ENCODE results near the gene HEATR5A.
"Not testable (repeated sequence)": the region's sequence is repeated elsewhere in the genome, so short reads cannot be mapped to it uniquely, and the experiment has no call there.

HEATR5A gene

DNA sequence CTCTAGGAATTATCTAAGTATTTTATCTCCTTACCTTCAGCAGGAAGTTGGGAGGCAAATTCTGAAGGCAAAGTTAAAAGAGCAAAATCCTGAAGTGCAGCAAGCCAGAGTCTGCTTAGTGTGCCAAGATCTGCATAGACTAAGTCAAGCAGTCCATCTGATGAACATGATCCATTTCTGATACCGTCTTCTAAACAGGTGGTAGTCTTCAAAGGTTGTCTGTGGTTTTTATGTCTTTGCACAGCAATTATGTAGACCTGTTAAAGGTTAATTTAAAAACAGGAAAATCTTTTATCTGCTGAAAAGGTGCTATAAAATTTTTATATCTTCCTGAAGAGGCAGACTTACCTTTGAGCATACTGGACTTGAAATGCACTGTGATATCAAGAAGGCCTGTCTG, 107.4 kb downstream of the HEATR5A start:
- Mint-ChIP-seq H3K4me1 (no peaks in the 10 kb centered on the region), H3K36me3 (peaks cover 6% of the 10 kb centered on the region), H3K27ac (no peak overlapping the region), H3K27me3 (no peaks in the 10 kb centered on the region), H3K4me3 (no peak overlapping the region), H3K9me3 (no peaks in the 10 kb centered on the region)
- CTCF ChIA-PET = no interaction called here
- DNase-seq = no peak

DNA sequence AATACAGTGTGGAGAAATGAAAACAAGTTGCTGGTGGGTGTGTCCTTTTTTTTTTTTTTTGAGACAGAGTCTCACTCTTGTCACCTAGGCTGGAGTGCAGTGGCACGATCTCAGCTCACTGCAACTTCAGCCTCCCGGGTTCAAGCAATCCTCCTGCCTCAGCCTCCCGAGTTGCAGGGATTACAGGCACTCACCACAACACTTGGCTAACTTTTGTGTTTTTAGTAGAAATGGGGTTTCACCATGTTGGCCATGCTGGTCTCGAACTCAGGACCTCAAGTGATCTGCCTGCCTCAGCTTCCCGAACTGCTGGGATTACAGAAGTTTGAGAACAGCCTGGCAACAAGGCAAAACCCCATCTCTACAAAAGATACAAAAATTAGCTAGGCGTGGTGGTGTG, 108.0 kb downstream of the HEATR5A start:
- H3K9me3 Mint-ChIP-seq = not testable (repeated sequence)

DNA sequence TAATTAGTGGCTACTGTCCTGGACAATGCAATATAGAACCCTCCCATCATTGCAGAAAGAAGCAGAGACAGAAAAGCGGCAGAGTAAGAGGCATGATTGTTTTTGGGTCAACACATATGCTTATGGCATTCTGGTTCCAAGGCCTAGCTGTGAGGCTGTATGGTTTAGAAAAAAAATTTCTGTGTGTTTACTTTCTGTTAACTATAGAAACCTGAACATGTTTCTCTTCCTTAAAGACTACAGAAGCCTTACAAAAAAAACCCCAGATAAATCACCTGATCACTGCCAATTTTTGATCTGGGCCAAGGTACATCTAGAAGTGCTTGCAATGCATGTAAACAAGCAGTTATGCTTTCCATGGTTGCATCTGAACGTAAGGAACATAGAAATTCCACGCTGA, 112.7 kb downstream of the HEATR5A start:
- Mint-ChIP-seq H3K9me3 (no peaks in the 10 kb centered on the region), H3K36me3 (peaks cover 4% of the 10 kb centered on the region), H3K27me3 (no peaks in the 10 kb centered on the region), H3K4me1 (no peaks in the 10 kb centered on the region), H3K4me3 (no peak overlapping the region), H3K27ac (no peak overlapping the region)
- DNase-seq = no peak
- CTCF ChIA-PET = no interaction called here

More for the DNA sequence above, 108.0 kb downstream of the HEATR5A start:
- DNase-seq, H3K4me3 Mint-ChIP-seq, H3K27me3 Mint-ChIP-seq, CTCF ChIA-PET, H3K36me3 Mint-ChIP-seq, H3K27ac Mint-ChIP-seq, H3K4me1 Mint-ChIP-seq: not testable (repeated sequence)

DNA sequence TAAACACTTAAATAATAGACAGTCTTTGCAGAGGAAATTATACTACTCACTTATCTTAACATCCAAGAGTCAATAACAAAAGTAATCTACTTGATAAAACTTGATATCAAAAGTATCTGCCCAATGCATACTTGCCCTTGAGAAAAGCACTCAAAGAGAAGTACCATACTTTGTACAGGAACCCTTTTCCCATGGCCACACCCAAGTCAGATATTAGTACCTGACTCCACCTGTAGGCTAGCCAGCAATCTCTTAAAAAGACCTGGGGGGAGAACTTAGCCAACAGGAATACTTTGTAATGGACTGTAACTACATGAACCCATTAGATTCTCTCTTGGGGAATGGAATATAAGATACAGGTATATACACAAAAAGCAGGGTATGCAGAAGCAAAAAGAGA, 113.2 kb downstream of the HEATR5A start:
- Mint-ChIP-seq H3K4me3 (no peak overlapping the region), H3K27me3 (no peaks in the 10 kb centered on the region), H3K9me3 (no peaks in the 10 kb centered on the region), H3K4me1 (no peaks in the 10 kb centered on the region), H3K27ac (no peak overlapping the region), H3K36me3 (peaks cover 4% of the 10 kb centered on the region)
- no peak for DNase-seq
- CTCF ChIA-PET = no interaction called here

DNA sequence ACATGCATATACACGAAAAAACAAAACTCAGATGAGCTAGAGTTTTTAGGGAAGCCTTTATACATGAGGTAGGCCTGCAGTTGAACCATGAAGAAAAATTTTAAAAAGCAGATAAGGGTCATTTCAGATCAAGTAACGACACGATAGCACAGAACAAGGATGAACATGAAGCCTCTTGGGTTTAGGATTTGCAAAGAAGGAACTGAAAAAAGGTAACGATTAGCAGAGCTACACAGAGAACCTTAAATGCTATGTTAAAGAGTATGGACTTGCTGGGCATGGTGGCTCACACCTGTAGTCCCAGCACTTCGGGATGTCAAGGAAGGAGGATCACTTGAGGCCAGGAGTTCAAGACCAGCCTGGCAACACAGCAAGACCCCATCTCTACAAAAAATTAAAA, 116.7 kb downstream of the HEATR5A start:
- Mint-ChIP-seq H3K9me3 (no peaks in the 10 kb centered on the region), H3K4me3 (no peak overlapping the region), H3K36me3 (no peaks in the 10 kb centered on the region), H3K4me1 (no peaks in the 10 kb centered on the region), H3K27me3 (no peaks in the 10 kb centered on the region), H3K27ac (peak overlapping the region; percentile 40)
- DNase-seq = no peak
- CTCF ChIA-PET = interaction anchor here (0.6 kb wide), 1 partner anchor 73 kb away, joined by 3 read pairs; no protein-coding TSS in a partner anchor

DNA sequence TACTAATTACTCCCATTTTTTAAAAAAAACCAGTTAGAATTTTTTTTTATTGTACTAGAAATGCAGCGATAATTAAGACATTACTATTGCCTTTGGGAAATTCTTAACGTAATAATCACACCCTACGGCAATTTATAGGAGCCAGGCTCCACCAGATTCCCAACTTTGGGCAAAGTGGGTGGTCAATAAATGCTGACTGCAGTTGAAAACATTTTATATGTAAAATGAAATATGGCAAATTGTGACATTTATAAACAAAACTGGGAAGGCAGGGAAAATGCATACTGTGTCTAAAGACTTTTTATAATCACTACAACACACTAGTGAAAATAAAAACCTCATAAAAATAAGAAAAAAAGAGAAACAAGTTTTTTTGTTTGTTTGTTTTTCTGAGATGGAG, 119.5 kb downstream of the HEATR5A start:
- H3K27me3 Mint-ChIP-seq = no peaks in the 10 kb centered on the region
- CTCF ChIA-PET = no interaction called here
- H3K4me3 Mint-ChIP-seq = no peak overlapping the region

DNA sequence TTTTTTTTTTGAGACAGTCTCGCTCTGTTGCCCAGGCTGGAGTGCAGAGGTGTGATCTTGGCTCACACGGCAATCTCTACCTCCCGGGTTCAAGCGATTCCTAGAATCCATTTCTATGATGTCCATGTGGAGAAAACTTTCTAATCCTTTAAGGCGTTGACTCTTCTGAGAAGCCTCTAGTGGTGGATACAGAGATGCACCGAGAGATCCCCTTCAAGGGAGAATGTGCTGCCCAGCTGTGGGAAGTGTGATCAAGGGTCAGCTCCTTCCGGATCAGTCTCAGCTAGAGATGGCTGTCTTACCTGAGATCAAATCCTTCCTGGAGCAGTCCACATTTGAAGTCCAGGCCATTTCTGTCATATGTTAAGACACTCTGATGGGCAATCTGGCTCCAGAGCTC, 120.1 kb downstream of the HEATR5A start:
- no peak for DNase-seq
- CTCF ChIA-PET = interaction anchor here (0.6 kb wide), 1 partner anchor 208 kb away, joined by 4 read pairs; no protein-coding TSS in a partner anchor
- Mint-ChIP-seq H3K4me1 (no peaks in the 10 kb centered on the region), H3K4me3 (no peak overlapping the region), H3K27me3 (no peaks in the 10 kb centered on the region), H3K9me3 (no peaks in the 10 kb centered on the region), H3K27ac (no peak overlapping the region), H3K36me3 (no peaks in the 10 kb centered on the region)

More for the DNA sequence above, 119.5 kb downstream of the HEATR5A start:
- no peak for DNase-seq
- H3K27ac Mint-ChIP-seq = no peak overlapping the region
- H3K36me3 Mint-ChIP-seq = no peaks in the 10 kb centered on the region
- no peaks in the 10 kb centered on the region for H3K4me1 Mint-ChIP-seq
- no peaks in the 10 kb centered on the region for H3K9me3 Mint-ChIP-seq

DNA sequence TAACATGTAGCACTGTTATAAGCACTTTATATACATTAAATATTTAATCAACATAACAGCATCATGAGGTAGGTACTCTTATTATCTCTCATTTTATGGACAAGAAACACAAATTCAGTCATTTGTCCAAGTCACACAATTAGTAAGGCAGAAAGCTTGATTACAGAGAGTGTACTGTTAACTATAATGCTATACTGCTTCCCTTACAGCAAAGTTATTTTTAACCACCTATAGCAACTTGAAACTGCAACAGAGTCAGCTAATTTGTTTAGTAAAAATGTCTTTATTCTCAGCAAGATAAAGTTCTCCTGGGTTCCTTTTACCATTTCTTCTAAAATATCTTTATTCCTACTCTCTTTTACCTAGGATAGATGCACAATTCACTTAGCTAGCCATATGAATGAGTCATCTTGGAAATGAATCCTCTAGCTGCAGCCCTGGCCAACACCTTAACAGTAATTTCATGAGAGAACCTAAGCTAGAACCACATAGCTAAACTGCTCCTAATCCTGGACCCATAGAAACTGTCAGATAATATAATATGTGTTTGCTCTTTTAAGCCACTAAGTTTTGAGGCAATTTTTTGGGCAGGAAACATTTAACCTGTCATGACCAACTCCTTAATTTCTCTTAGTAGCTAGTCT, 122.5 kb downstream of the HEATR5A start:
- no peaks in the 10 kb centered on the region for H3K36me3 Mint-ChIP-seq
- CTCF ChIA-PET = interaction anchor here (1.3 kb wide), 1 partner anchor 13 kb away, joined by 3 read pairs; no protein-coding TSS in a partner anchor
- no peak overlapping the region for H3K4me3 Mint-ChIP-seq
- no peak for DNase-seq
- H3K27ac Mint-ChIP-seq = no peak overlapping the region
- H3K9me3 Mint-ChIP-seq = no peaks in the 10 kb centered on the region
- no peaks in the 10 kb centered on the region for H3K4me1 Mint-ChIP-seq
- no peaks in the 10 kb centered on the region for H3K27me3 Mint-ChIP-seq

DNA sequence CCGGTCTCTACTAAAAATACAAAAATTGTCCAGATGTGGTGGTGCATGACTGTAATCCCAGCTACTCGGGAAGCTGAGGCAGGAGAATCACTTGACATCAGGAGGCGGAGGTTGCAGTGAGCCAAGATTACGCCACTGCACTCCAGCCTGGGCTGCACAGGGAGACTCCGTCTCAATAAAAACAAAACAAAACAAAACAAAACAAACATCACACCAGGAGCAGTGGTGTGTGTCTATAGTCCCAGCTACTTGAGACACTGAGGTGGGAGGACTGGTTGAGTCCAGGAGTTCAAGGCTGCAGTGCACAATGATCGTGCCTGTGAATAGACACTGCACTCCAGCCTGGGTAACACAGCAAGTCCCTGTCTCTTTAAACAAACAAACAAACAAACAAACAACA, 123.2 kb downstream of the HEATR5A start:
- no peak overlapping the region for H3K27ac Mint-ChIP-seq
- H3K27me3 Mint-ChIP-seq = no peaks in the 10 kb centered on the region
- no peaks in the 10 kb centered on the region for H3K36me3 Mint-ChIP-seq
- no peaks in the 10 kb centered on the region for H3K4me1 Mint-ChIP-seq
- CTCF ChIA-PET = interaction anchor here (1.3 kb wide), 1 partner anchor 14 kb away, joined by 3 read pairs; no protein-coding TSS in a partner anchor
- no peaks in the 10 kb centered on the region for H3K9me3 Mint-ChIP-seq
- no peak overlapping the region for H3K4me3 Mint-ChIP-seq
- DNase-seq = no peak

DNA sequence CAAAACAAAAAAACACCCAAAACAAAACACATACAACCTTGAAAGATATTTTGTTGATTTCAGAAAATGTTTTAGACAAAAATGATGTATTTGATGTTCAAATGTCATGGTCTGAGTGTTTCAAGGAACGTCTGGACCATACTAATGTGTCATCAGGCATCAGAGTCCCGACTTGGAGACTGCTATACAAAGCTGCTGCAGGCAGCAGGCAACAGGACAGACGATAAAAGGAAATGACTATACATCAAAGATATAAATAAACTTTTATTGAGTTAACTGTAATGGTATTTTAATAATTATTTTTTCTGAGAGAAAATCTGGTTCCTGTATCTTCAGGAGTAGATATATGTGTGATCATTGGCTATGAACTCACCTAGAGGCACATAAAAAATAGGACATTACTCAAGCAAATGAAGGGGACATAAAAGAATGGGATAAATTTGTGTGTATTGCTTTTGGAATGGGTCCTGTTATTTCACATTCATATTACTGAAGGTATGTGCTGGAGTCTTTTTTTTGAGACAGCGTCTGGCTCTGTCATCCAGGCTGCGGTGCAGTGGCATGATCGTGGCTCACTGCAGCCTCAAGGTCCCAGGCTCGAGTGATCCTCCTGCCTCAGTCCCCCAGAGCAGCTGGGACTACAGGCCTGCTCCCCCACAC, 125.5 kb downstream of the HEATR5A start:
- Mint-ChIP-seq H3K9me3 (no peaks in the 10 kb centered on the region), H3K36me3 (no peaks in the 10 kb centered on the region), H3K4me3 (no peak overlapping the region), H3K4me1 (no peaks in the 10 kb centered on the region), H3K27me3 (no peaks in the 10 kb centered on the region), H3K27ac (no peak overlapping the region)
- DNase-seq = no peak
- CTCF ChIA-PET = no interaction called here

DNA sequence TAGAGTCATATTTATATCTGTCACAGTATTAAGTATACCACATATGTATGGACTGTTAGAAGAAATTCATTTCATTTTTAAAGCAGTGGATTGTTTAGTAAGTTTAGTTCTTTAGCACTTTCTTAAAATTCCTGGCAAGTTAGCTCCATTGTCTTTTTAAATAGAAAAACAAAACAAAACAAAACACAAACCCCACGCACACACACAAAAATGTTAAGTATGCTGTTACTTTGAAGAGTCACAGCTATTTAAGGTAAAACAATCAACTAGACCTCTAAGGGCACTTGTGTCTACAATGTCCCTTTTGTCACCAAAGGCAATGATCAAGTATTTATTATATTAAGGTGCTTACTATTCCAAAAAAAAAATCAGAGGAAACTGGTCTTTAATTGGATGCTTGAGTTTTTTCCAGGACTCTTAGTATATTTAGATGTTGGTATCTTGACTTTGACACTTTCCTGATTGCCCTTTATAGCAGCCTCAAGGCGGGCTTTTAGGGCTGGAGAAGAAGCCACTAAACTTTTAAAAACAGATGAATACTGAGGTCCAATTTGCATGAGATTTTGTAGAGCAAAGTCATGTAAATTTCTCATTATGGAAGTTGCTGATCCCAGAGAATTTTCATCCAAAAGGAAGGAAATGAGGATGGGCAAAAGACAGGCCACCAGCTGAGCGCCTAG, 127.3 kb downstream of the HEATR5A start:
- Mint-ChIP-seq H3K27me3 (no peaks in the 10 kb centered on the region), H3K9me3 (no peaks in the 10 kb centered on the region), H3K27ac (no peak overlapping the region), H3K4me1 (no peaks in the 10 kb centered on the region), H3K4me3 (no peak overlapping the region), H3K36me3 (no peaks in the 10 kb centered on the region)
- DNase-seq = no peak
- CTCF ChIA-PET = no interaction called here

DNA sequence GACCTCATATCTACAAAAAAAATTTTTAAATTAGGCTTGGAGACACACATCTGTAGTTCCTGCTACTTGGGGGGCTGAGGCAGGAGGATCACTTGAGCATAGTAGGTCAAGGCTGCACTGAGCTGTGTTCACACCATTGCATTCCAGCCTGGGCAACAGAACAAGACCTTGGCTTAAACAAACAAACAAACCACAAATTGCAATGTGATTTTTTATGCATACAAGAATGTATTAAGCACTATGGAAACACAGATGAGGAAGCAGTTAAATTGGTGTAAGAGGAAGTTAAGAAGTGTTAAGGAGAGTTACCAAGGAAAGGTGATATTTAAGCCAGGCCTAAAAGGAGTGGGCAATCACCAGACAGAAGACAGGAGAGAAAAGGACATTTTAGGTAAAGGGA, 129.1 kb downstream of the HEATR5A start:
- DNase-seq = no peak
- H3K9me3 Mint-ChIP-seq = peaks cover 2% of the 10 kb centered on the region

DNA sequence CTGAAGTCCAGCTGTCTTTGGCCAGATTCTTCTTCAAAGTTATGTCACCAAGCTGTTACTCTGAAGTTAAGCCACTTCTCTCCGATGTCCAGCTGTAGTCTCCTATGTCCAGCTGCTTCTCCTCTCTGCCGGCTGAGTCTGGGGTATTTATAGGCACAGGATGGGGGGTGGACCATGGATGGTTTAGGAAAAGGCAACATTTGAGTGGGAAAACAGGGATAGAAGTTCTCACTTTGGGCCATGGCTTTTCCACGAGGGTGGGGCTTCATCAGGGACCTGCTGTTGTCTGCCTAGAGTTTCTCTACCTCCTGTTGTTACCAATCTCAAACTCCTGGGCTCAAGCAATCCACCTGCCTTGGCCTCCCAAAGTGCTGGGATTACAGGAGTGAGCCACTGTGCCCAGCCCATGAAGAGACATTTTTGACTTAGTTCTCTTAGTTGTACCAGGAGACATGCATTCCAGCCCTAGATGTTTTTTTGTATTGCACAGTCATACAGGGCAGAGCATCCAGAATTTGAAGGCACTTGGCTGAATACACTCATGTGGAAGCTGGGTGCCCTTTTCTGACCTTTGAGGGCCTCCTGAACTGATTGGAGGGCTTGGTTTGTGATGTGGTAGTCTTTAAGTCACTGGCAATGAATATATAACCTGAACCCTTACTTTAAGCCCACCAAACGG, 132.9 kb downstream of the HEATR5A start:
- H3K27ac Mint-ChIP-seq = no peak overlapping the region
- peaks cover 2% of the 10 kb centered on the region for H3K9me3 Mint-ChIP-seq
- no peaks in the 10 kb centered on the region for H3K27me3 Mint-ChIP-seq
- peaks cover 4% of the 10 kb centered on the region for H3K4me1 Mint-ChIP-seq
- no peak overlapping the region for H3K4me3 Mint-ChIP-seq
- CTCF ChIA-PET = no interaction called here
- H3K36me3 Mint-ChIP-seq = no peaks in the 10 kb centered on the region
- no peak for DNase-seq

More for the DNA sequence above, 129.1 kb downstream of the HEATR5A start:
- Mint-ChIP-seq H3K4me1 (no peaks in the 10 kb centered on the region), H3K4me3 (no peak overlapping the region), H3K36me3 (no peaks in the 10 kb centered on the region), H3K27me3 (no peaks in the 10 kb centered on the region), H3K27ac (no peak overlapping the region)
- CTCF ChIA-PET = no interaction called here

DNA sequence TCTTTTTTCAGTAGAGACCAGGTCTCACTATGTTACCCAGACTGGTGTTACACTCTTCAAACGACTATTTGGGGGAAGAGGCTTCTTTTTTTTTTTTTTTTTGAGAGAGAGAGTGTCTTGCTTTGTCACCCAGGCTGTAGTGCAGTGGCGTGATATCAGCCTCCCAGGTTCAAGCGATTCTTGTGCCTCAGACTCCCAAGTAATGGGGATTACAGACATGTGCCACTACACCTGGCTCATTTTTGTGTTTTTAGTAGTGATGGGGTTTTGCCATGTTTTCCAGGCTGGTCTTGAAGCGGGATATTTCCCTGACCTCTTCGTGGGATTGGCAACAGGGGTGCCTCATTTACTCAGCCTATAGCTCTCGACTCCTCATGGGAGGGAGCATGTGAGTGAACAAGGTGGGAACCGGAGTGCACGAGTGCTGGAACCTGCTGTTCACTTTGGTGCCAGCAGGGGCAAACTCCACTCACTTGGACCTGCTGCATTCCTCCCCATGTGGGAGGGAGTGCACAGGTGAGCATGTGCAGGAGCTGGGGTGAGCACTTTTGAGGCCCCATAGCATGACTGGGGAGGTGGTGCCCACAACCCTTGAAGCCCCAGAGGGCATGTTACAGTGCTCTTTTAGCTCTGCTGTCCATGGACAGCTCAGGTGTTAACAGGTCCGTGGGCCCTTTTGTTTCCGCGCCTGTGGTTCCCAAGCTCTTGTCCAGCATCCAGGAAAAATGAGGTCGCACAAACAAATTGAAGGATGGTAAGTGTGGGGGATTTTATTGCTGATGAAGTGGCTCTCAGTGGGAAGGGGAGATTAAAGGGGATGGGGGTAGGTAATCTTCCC, 133.7 kb downstream of the HEATR5A start:
- no peak overlapping the region for H3K4me3 Mint-ChIP-seq
- peaks cover 2% of the 10 kb centered on the region for H3K9me3 Mint-ChIP-seq
- DNase-seq = peak; percentile 22
- no peaks in the 10 kb centered on the region for H3K27me3 Mint-ChIP-seq
- H3K36me3 Mint-ChIP-seq = no peaks in the 10 kb centered on the region
- no peak overlapping the region for H3K27ac Mint-ChIP-seq
- H3K4me1 Mint-ChIP-seq = peaks cover 4% of the 10 kb centered on the region
- CTCF ChIA-PET = interaction anchor here (0.6 kb wide), 1 partner anchor 385 kb away, joined by 3 read pairs; no protein-coding TSS in a partner anchor

Measured in activated naive CD4-positive, alpha-beta T cell treated with anti-CD3 and anti-CD28 coated beads, Interleukin-2, amount 10 ng/mL, durations not matched to agents 7 days and 5 days (primary cell).